ENCODE measurements around the gene AMY2A.
"Not testable (repeated sequence)": the region's sequence is repeated elsewhere in the genome, so short reads cannot be mapped to it uniquely, and the experiment has no call there.

AMY2A gene

GRCh38 chr1:103616994-103617477 is at the start of gene AMY2A:
TSS of gene AMY2A (plus strand) at chr1:103617427. CDS start at chr1:103617441, 14 bp downstream.
- not testable (repeated sequence) for DNase-seq (ENCODE audit: low read depth); H3K4me3 ChIP-seq (ENCODE audit: low read depth, low read length)

- no peak for TF ChIP-seq CTCF (IDR thresholded peaks at IDR 0.05; ENCODE audit: insufficient read depth, low read depth, low read length, missing control alignments)
- no peak overlapping the region for H3K4me3 ChIP-seq (ENCODE audit: low read depth, low read length)
- no peak for DNase-seq (ENCODE audit: low read depth)
Observed at GRCh38 chr1:103569493-103569892, 47.7 kb upstream of the AMY2A start.

- not testable (repeated sequence) for DNase-seq (ENCODE audit: low read depth); H3K4me3 ChIP-seq (ENCODE audit: low read depth, low read length)
Observed at GRCh38 chr1:103571289-103571688, 45.9 kb upstream of the AMY2A start, which contains the start of gene AMY2B. TSS of gene AMY2B (plus strand) at chr1:103571589. CDS start at chr1:103571603, 14 bp downstream.

GRCh38 chr1:103576065-103576464 is 41.2 kb upstream of the AMY2A start:
- no peak for TF ChIP-seq CTCF (IDR thresholded peaks at IDR 0.05; ENCODE audit: insufficient read depth, low read depth, low read length, missing control alignments)
- DNase-seq (ENCODE audit: low read depth): peak; percentile 3
- no peak overlapping the region for H3K4me3 ChIP-seq (ENCODE audit: low read depth, low read length)

GRCh38 chr1:103576784-103577183 is 40.4 kb upstream of the AMY2A start:
- DNase-seq (ENCODE audit: low read depth): not testable (repeated sequence)

GRCh38 chr1:103582464-103582863 is 34.8 kb upstream of the AMY2A start:
- no peak for TF ChIP-seq CTCF (IDR thresholded peaks at IDR 0.05; ENCODE audit: insufficient read depth, low read depth, low read length, missing control alignments)
- no peak for DNase-seq (ENCODE audit: low read depth)
- no peak overlapping the region for H3K4me3 ChIP-seq (ENCODE audit: low read depth, low read length)

More at GRCh38 chr1:103576784-103577183, 40.4 kb upstream of the AMY2A start:
- not testable (repeated sequence) for H3K4me3 ChIP-seq (ENCODE audit: low read depth, low read length)

- no peak for DNase-seq (ENCODE audit: low read depth)
- H3K4me3 ChIP-seq (ENCODE audit: low read depth, low read length): no peak overlapping the region
- TF ChIP-seq CTCF (IDR thresholded peaks at IDR 0.05; ENCODE audit: insufficient read depth, low read depth, low read length, missing control alignments): no peak
Observed at GRCh38 chr1:103583887-103584286, 33.3 kb upstream of the AMY2A start.

- no peak for TF ChIP-seq CTCF (IDR thresholded peaks at IDR 0.05; ENCODE audit: insufficient read depth, low read depth, low read length, missing control alignments)
- H3K4me3 ChIP-seq (ENCODE audit: low read depth, low read length): no peak overlapping the region
- no peak for DNase-seq (ENCODE audit: low read depth)
Observed at GRCh38 chr1:103584537-103584936, 32.7 kb upstream of the AMY2A start.

GRCh38 chr1:103602740-103603139 is 14.5 kb upstream of the AMY2A start:
- not testable (repeated sequence) for DNase-seq (ENCODE audit: low read depth); H3K4me3 ChIP-seq (ENCODE audit: low read depth, low read length)
